PC-3 (cell line): ENCODE results near the gene MAP3K20.

Source experiments
- EZH2 ChIP-seq: fragments of 300-600 bp; sonication (generic); IDR thresholded peaks from one replicate; pipeline ENCODE4 v1.6.1; 2017; ENCODE audit warnings: antibody characterized with exemption, mild to moderate bottlenecking, low read length; ENCODE audit not compliant: unreplicated experiment
- EZH2phosphoT487 ChIP-seq: fragments of 300-600 bp; sonication (generic); IDR thresholded peaks from 2 replicates; pipeline ENCODE4 v1.6.1; 2018; ENCODE audit warnings: mild to moderate bottlenecking, antibody characterized with exemption, low read length, borderline replicate concordance
- TF ChIP-seq, protein P1 (sequence below): fragments of 300-600 bp; sonication (generic); conservative IDR thresholded peaks from 2 replicates; pipeline ENCODE4 v1.5.1; 2017; ENCODE audit warnings: antibody characterized with exemption, low read depth, mild to moderate bottlenecking, low read length

DNA sequence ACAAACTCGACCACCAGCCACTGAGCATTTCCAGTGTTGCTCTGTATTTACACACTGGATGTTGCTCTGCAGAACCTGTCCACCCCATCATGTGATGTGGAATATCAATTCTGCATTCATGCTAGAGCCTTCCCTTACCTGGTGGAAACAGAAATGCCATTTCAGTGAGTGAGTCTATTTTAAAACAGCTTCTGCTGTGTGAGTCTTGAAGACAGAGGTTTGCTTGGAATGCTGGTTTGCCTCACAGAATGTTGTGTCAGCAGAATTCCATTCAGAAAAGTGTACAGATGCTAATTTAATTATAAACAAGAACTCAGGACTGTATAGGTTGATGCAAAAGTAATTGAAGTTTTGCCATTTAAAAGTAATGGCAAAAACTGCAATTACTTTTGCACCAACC is 118.3 kb downstream of the MAP3K20 start:
- TF ChIP-seq, protein P1, sequence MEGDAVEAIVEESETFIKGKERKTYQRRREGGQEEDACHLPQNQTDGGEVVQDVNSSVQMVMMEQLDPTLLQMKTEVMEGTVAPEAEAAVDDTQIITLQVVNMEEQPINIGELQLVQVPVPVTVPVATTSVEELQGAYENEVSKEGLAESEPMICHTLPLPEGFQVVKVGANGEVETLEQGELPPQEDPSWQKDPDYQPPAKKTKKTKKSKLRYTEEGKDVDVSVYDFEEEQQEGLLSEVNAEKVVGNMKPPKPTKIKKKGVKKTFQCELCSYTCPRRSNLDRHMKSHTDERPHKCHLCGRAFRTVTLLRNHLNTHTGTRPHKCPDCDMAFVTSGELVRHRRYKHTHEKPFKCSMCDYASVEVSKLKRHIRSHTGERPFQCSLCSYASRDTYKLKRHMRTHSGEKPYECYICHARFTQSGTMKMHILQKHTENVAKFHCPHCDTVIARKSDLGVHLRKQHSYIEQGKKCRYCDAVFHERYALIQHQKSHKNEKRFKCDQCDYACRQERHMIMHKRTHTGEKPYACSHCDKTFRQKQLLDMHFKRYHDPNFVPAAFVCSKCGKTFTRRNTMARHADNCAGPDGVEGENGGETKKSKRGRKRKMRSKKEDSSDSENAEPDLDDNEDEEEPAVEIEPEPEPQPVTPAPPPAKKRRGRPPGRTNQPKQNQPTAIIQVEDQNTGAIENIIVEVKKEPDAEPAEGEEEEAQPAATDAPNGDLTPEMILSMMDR, result no peak
- TF ChIP-seq EZH2, result no peak
- TF ChIP-seq EZH2phosphoT487, result no peak
